Loucy (cell line): ENCODE results near the gene GRM2.
A peak's percentile ranks its signal among the peaks of the same experiment; 100 is the strongest.

ENCODE experiments used
- EZH2phosphoT487 ChIP-seq: fragments of 200-600 bp; IDR thresholded peaks from 2 replicates; pipeline ENCODE4 v1.6.1; 2018; ENCODE audit warnings: antibody characterized with exemption, mild to moderate bottlenecking, moderate library complexity, borderline replicate concordance
- TF ChIP-seq, protein P1 (sequence below): fragments of 200-600 bp; sonication (generic); conservative IDR thresholded peaks from 2 replicates; pipeline ENCODE4 v1.5.1; 2014; ENCODE audit warnings: mild to moderate bottlenecking, antibody characterized with exemption, low read length

DNA sequence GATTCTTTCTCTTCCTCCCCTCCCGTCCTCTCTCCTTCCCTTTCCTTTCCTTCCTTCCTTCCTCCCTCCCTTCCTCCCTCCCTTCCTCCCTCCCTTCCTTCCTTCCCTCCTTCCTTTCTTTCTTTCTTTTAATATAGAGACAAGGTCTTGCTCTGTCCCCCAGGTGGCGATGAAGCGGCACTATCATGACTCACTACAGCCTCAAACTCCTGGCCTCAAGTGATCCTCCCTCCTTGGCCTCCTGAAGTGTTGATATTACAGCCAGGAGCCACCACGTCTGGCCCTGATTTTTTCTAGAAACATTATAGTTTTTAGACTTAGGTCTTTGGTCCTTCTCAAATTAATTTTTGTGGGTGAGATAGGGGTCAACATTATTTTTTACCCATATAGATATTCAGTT lies 15.5 kb downstream of the GRM2 start:
- TF ChIP-seq, protein P1, sequence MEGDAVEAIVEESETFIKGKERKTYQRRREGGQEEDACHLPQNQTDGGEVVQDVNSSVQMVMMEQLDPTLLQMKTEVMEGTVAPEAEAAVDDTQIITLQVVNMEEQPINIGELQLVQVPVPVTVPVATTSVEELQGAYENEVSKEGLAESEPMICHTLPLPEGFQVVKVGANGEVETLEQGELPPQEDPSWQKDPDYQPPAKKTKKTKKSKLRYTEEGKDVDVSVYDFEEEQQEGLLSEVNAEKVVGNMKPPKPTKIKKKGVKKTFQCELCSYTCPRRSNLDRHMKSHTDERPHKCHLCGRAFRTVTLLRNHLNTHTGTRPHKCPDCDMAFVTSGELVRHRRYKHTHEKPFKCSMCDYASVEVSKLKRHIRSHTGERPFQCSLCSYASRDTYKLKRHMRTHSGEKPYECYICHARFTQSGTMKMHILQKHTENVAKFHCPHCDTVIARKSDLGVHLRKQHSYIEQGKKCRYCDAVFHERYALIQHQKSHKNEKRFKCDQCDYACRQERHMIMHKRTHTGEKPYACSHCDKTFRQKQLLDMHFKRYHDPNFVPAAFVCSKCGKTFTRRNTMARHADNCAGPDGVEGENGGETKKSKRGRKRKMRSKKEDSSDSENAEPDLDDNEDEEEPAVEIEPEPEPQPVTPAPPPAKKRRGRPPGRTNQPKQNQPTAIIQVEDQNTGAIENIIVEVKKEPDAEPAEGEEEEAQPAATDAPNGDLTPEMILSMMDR = peak; percentile 52
- TF ChIP-seq EZH2phosphoT487 = no peak
